K562 (cell line): ENCODE data around the gene MTA1. TPM values are rescaled to one million over a fixed set of nuclear protein-coding genes. Genes with fewer than 3 reads are reported as not detected.

Experiments
- ATAC-seq: fragments of 200-7000 bp; cut with Tn5 transposase; 3 replicates; pipeline ENCODE4 v1.9.1; 2020; ENCODE audit warnings: moderate library complexity
- BruUV-seq: library from RNA; stranded (reverse); fragments of 400-500 nt; replicated peaks from 2 replicates; lab custom pipeline; 2021; lab: Mats Ljungman, UMichigan
- CTCF ChIA-PET: fragments of 300-600 bp; formaldehyde crosslinking; extraction: SDS; loops from one replicate; lab custom pipeline; 2021; ENCODE audit warnings: low intra/inter-chr PET ratio; lab: Yijun Ruan, JAX
- POLR2A ChIA-PET: fragments of 300-600, 350-650 bp; sonication (Branson Sonifier 250); formaldehyde crosslinking; extraction: SDS; loops from one replicate; lab custom pipeline; 2021; ENCODE audit warnings: antibody characterized with exemption, inconsistent platforms; lab: Yijun Ruan, JAX
- DNase-seq, 4 experiments: peaks; one replicate each; pipeline versions ENCODE4 v3.0.0 to v3.0.0-alpha.2; 2011 to 2018; ENCODE audit warnings: low spot score in 3 of 4, mixed read lengths in 3 of 4; ENCODE audit errors: extremely low read depth in 1 of 4
- FAIRE-seq: peaks from 2 replicates; lab custom pipeline; 2011; peaks lifted over from hg19 to GRCh38; lab: Jason Lieb, UNC
- H2AFZ ChIP-seq: 2 replicates; pipeline ENCODE4 v1.6.0; 2011; ENCODE audit warnings: low read depth, low read length, control low read depth, inconsistent platforms
- H3K27ac ChIP-seq: fragments of 200-600 bp; 3 replicates; pipeline ENCODE4 v1.8.0; 2011; ENCODE audit warnings: low read depth, mild to moderate bottlenecking, control low read depth, inconsistent platforms, low read length, moderate library complexity, mixed read lengths; ENCODE audit errors: extremely low read depth
- H3K27me3 ChIP-seq, 2 experiments: fragments of 300-600 bp in 1 of 2; 2 replicates in 1 of 2; 3 replicates in 1 of 2; pipeline versions ENCODE4 v1.6.0 to v1.8.0; 2011; ENCODE audit warnings: inconsistent platforms in 2 of 2, low read length in 2 of 2, mild to moderate bottlenecking in 1 of 2, mixed read lengths in 1 of 2, moderate library complexity in 1 of 2; ENCODE audit not compliant: control insufficient read depth in 2 of 2, insufficient read depth in 2 of 2
- H3K36me3 ChIP-seq: fragments of 300-600 bp; 3 replicates; pipeline ENCODE4 v1.8.0; 2011; ENCODE audit warnings: mild to moderate bottlenecking, low read length, inconsistent platforms; ENCODE audit not compliant: control insufficient read depth, insufficient read depth
- H3K4me1 ChIP-seq, 2 experiments: fragments of 200-600 bp in 1 of 2; replicated peaks in 1 of 2; 2 replicates in 1 of 2; 3 replicates in 1 of 2; pipeline versions ENCODE4 v1.5.1 to v1.8.0; 2011; ENCODE audit warnings: inconsistent platforms in 2 of 2, low read length in 2 of 2, mild to moderate bottlenecking in 1 of 2, mixed read lengths in 1 of 2, moderate library complexity in 1 of 2; ENCODE audit not compliant: control insufficient read depth in 2 of 2, insufficient read depth in 2 of 2
- H3K4me2 ChIP-seq: 2 replicates; pipeline ENCODE4 v1.6.1; 2011; ENCODE audit warnings: low read length, control low read depth, inconsistent platforms, mixed read lengths; ENCODE audit not compliant: insufficient read depth
- H3K4me3 ChIP-seq: fragments of 200-600 bp; sonication (generic), shearing (Covaris generic); 2 replicates; pipeline ENCODE4 v1.5.1; 2016; ENCODE audit warnings: control low read depth, inconsistent platforms
- H3K79me2 ChIP-seq: fragments of 200-600 bp; 3 replicates; pipeline ENCODE4 v1.8.0; 2011; ENCODE audit warnings: low read length, inconsistent platforms; ENCODE audit not compliant: control insufficient read depth, insufficient read depth
- H3K9ac ChIP-seq, 2 experiments: 2 replicates each; pipeline versions ENCODE4 v1.6.0 to v1.6.1; 2011; ENCODE audit warnings: low read depth in 2 of 2, low read length in 2 of 2, control low read depth in 1 of 2, inconsistent platforms in 1 of 2, mild to moderate bottlenecking in 1 of 2, mixed read lengths in 1 of 2; ENCODE audit not compliant: insufficient read depth in 1 of 2
- H3K9me1 ChIP-seq: one replicate; pipeline ENCODE4 v1.6.0; 2011; ENCODE audit warnings: inconsistent platforms, mild to moderate bottlenecking, low read length, moderate library complexity; ENCODE audit not compliant: control insufficient read depth, insufficient read depth
- H3K9me3 ChIP-seq: replicated peaks from 2 replicates; pipeline ENCODE4 v1.5.1; 2011; ENCODE audit warnings: low read depth, low read length, inconsistent platforms; ENCODE audit not compliant: control insufficient read depth, insufficient read depth
- H4K20me1 ChIP-seq: replicated peaks from 2 replicates; pipeline ENCODE4 v1.6.1; 2011; ENCODE audit warnings: low read length, inconsistent platforms, mixed read lengths; ENCODE audit not compliant: control insufficient read depth, insufficient read depth
- COPS2 ChIP-seq: fragments of 450-650 bp; conservative IDR thresholded peaks from 2 replicates; pipeline ENCODE4 v1.6.1; 2016; ENCODE audit warnings: mild to moderate bottlenecking, moderate library complexity
- ELF1 ChIP-seq: fragments of 200-800 bp; sonication (Bioruptor generic); IDR thresholded peaks from 2 replicates; pipeline ENCODE4 v1.6.1; 2016; ENCODE audit warnings: missing genetic modification characterization, missing compliant biosample characterization
- MAFG ChIP-seq: fragments of 450-650 bp; conservative IDR thresholded peaks from 2 replicates; pipeline ENCODE4 v1.6.1; 2016; ENCODE audit warnings: missing genetic modification characterization, missing compliant biosample characterization
- SNIP1 ChIP-seq: fragments of 450-650 bp; IDR thresholded peaks from 2 replicates; pipeline ENCODE4 v1.7.1; 2017; ENCODE audit warnings: low read depth, mild to moderate bottlenecking
- SRF ChIP-seq, 2 experiments: fragments of 250-450, 450-650 bp in 1 of 2; sonication (Bioruptor Pico) in 1 of 2; sonication (generic) in 1 of 2; formaldehyde crosslinking; IDR thresholded peaks; 2 replicates each; pipeline versions ENCODE4 v1.5.0 to v1.5.1; 2020 to 2022; ENCODE audit warnings: mild to moderate bottlenecking in 1 of 2, missing genetic modification reagents in 1 of 2
- WGBS: fragments of 100-300 bp; shearing (Covaris generic); methylation state at CpG from one replicate; pipeline ENCODE4 v1.1.6; 2016; ENCODE audit warnings: low coverage, mixed read lengths; ENCODE audit not compliant: insufficient coverage; ENCODE audit errors: missing lambda C conversion rate; 5-methylcytosine and 5-hydroxymethylcytosine counted together
- in situ Hi-C: fragments of 300-500 bp; cut with MboI; formaldehyde crosslinking; loops from 4 replicates; pipeline ENCODE4 v1.15.0; 2018; ENCODE audit warnings: inconsistent platforms, mixed read lengths
- intact Hi-C: fragments of 100-400 bp; cut with micrococcal nuclease; formaldehyde crosslinking; loops from 2 replicates; pipeline ENCODE4 v1.14.2; 2022
- polyA plus RNA-seq, 8 experiments: library from polyadenylated mRNA; depleted of rRNA in 4 of 8; stranded (reverse) in 5 of 8; unstranded in 3 of 8; fragments of >200 nt; fragmentation: Nextera tagmentation in 2 of 8; fragmentation: Illumina TruSeq in 1 of 8; extraction: Ambion mirVana in 2 of 8; extraction: Trizol in 1 of 8; gene quantifications; 2 replicates each; pipeline versions ENCODE4 v1.2.1 to v1.2.3, GENCODE V29; 2011 to 2014; ENCODE audit warnings: inconsistent platforms in 1 of 8, missing spikeins in 1 of 8
- total RNA-seq, 7 experiments: library from RNA; depleted of rRNA in 6 of 7; stranded (reverse); fragments of >200 nt in 6 of 7; fragmentation: Illumina TruSeq in 2 of 7; extraction: Trizol in 2 of 7; gene quantifications; 2 replicates each; pipeline versions ENCODE4 v1.2.1 to v1.2.3, GENCODE V29; 2011 to 2021; ENCODE audit warnings: low replicate concordance in 1 of 7
- TF ChIP-seq, protein P1 (sequence below): fragments of 200-400 bp; formaldehyde crosslinking; IDR thresholded peaks from 2 replicates; pipeline ENCODE4 v1.6.1; 2017; ENCODE audit warnings: mild to moderate bottlenecking, low read depth, low read length, moderate library complexity

MTA1 gene
- total and polyA plus RNA-seq, 9 of the 15 experiments (the other 6 are each of a cell fraction or from before 2014, with no cell fraction given), result 0.13 to 118 (median 32.3) TPM

DNA sequence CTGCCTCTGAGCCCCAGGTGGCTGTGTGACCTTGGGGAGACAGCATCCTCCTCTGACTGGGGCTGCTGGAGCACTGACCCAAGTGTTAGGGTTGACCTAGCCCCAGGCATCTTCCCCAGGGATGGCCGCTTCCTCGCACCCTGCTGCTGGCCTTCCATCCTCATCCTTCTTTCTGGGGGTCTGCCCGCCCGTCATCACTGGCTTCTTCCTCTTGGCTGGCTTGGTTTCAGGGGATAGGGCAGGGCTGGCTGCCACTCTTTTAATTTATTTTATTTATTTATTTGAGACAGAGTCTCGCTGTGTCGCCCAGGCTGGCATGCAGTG is 74.9 kb downstream of the MTA1 start:
- no peak for TF ChIP-seq COPS2
- TF ChIP-seq SRF (CRISPR knock-in tag; IDR thresholded peaks at IDR 0.05), result no peak
- no peak for TF ChIP-seq SNIP1
- TF ChIP-seq, protein P1, sequence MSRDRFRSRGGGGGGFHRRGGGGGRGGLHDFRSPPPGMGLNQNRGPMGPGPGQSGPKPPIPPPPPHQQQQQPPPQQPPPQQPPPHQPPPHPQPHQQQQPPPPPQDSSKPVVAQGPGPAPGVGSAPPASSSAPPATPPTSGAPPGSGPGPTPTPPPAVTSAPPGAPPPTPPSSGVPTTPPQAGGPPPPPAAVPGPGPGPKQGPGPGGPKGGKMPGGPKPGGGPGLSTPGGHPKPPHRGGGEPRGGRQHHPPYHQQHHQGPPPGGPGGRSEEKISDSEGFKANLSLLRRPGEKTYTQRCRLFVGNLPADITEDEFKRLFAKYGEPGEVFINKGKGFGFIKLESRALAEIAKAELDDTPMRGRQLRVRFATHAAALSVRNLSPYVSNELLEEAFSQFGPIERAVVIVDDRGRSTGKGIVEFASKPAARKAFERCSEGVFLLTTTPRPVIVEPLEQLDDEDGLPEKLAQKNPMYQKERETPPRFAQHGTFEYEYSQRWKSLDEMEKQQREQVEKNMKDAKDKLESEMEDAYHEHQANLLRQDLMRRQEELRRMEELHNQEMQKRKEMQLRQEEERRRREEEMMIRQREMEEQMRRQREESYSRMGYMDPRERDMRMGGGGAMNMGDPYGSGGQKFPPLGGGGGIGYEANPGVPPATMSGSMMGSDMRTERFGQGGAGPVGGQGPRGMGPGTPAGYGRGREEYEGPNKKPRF, result no peak
- TF ChIP-seq MAFG (tag), result no peak
- TF ChIP-seq ELF1 (tag), result no peak
- no peak overlapping the region for H2AFZ ChIP-seq
- H3K4me3 ChIP-seq, result no peak overlapping the region
- WGBS, result 98% methylated on average over 4 of the region's 6 CpGs
- no peak for ATAC-seq
- H3K9me3 ChIP-seq, result no peaks in the 10 kb centered on the region
- peaks cover 0 to 79% of the 10 kb centered on the region in 2 experiments; a peak in 3 of 5 replicates for H3K4me1 ChIP-seq
- H4K20me1 ChIP-seq, result peaks cover 6% of the 10 kb centered on the region
- no peak overlapping the region for H3K9ac ChIP-seq
- H3K79me2 ChIP-seq, result peaks cover 5% of the 10 kb centered on the region; the same call in 2 of the 3 replicates
- no peaks in the 10 kb centered on the region for H3K9me1 ChIP-seq
- ChIA-PET POLR2A (interaction anchor here (1.1 kb wide), 1 partner anchor 17 kb away, joined by 3 read pairs; no protein-coding TSS in a partner anchor), CTCF (no interaction called here)
- no peaks in the 10 kb centered on the region for H3K27me3 ChIP-seq
- peaks cover 2% of the 10 kb centered on the region; the same call in 1 of the 3 replicates for H3K36me3 ChIP-seq
- in situ Hi-C loops, result no loop called here
- H3K4me2 ChIP-seq, result no peak overlapping the region
- no peak for DNase-seq
- no peak overlapping the region for H3K27ac ChIP-seq
- FAIRE-seq, result no peak
- intact Hi-C loops, result no loop called here
- BruUV-seq, result no TSS peak
